K562 (cell line): ENCODE measurements around the gene NIPBL. TPM values are rescaled to one million over a fixed set of nuclear protein-coding genes. Genes with fewer than 3 reads are reported as not detected.

ENCODE experiments used
- ATAC-seq: fragments of 200-7000 bp; cut with Tn5 transposase; 3 replicates; pipeline ENCODE4 v1.9.1; 2020; ENCODE audit warnings: moderate library complexity
- BruUV-seq: library from RNA; stranded (reverse); fragments of 400-500 nt; replicated peaks from 2 replicates; lab custom pipeline; 2021; lab: Mats Ljungman, UMichigan
- CTCF ChIA-PET: fragments of 300-600 bp; formaldehyde crosslinking; extraction: SDS; loops from one replicate; lab custom pipeline; 2021; ENCODE audit warnings: low intra/inter-chr PET ratio; lab: Yijun Ruan, JAX
- POLR2A ChIA-PET: fragments of 300-600, 350-650 bp; sonication (Branson Sonifier 250); formaldehyde crosslinking; extraction: SDS; loops from one replicate; lab custom pipeline; 2021; ENCODE audit warnings: antibody characterized with exemption, inconsistent platforms; lab: Yijun Ruan, JAX
- DNase-seq, 4 experiments: peaks; one replicate each; pipeline versions ENCODE4 v3.0.0 to v3.0.0-alpha.2; 2011 to 2018; ENCODE audit warnings: low spot score in 3 of 4, mixed read lengths in 3 of 4; ENCODE audit errors: extremely low read depth in 1 of 4
- FAIRE-seq: peaks from 2 replicates; lab custom pipeline; 2011; peaks lifted over from hg19 to GRCh38; lab: Jason Lieb, UNC
- H2AFZ ChIP-seq: 2 replicates; pipeline ENCODE4 v1.6.0; 2011; ENCODE audit warnings: low read depth, low read length, control low read depth, inconsistent platforms
- H3K27ac ChIP-seq: fragments of 200-600 bp; 3 replicates; pipeline ENCODE4 v1.8.0; 2011; ENCODE audit warnings: low read depth, mild to moderate bottlenecking, control low read depth, inconsistent platforms, low read length, moderate library complexity, mixed read lengths; ENCODE audit errors: extremely low read depth
- H3K27me3 ChIP-seq, 2 experiments: fragments of 300-600 bp in 1 of 2; 2 replicates in 1 of 2; 3 replicates in 1 of 2; pipeline versions ENCODE4 v1.6.0 to v1.8.0; 2011; ENCODE audit warnings: inconsistent platforms in 2 of 2, low read length in 2 of 2, mild to moderate bottlenecking in 1 of 2, mixed read lengths in 1 of 2, moderate library complexity in 1 of 2; ENCODE audit not compliant: control insufficient read depth in 2 of 2, insufficient read depth in 2 of 2
- H3K36me3 ChIP-seq: fragments of 300-600 bp; 3 replicates; pipeline ENCODE4 v1.8.0; 2011; ENCODE audit warnings: mild to moderate bottlenecking, low read length, inconsistent platforms; ENCODE audit not compliant: control insufficient read depth, insufficient read depth
- H3K4me1 ChIP-seq, 2 experiments: fragments of 200-600 bp in 1 of 2; replicated peaks in 1 of 2; 2 replicates in 1 of 2; 3 replicates in 1 of 2; pipeline versions ENCODE4 v1.5.1 to v1.8.0; 2011; ENCODE audit warnings: inconsistent platforms in 2 of 2, low read length in 2 of 2, mild to moderate bottlenecking in 1 of 2, mixed read lengths in 1 of 2, moderate library complexity in 1 of 2; ENCODE audit not compliant: control insufficient read depth in 2 of 2, insufficient read depth in 2 of 2
- H3K4me2 ChIP-seq: 2 replicates; pipeline ENCODE4 v1.6.1; 2011; ENCODE audit warnings: low read length, control low read depth, inconsistent platforms, mixed read lengths; ENCODE audit not compliant: insufficient read depth
- H3K4me3 ChIP-seq: fragments of 200-600 bp; sonication (generic), shearing (Covaris generic); 2 replicates; pipeline ENCODE4 v1.5.1; 2016; ENCODE audit warnings: control low read depth, inconsistent platforms
- H3K79me2 ChIP-seq: fragments of 200-600 bp; 3 replicates; pipeline ENCODE4 v1.8.0; 2011; ENCODE audit warnings: low read length, inconsistent platforms; ENCODE audit not compliant: control insufficient read depth, insufficient read depth
- H3K9ac ChIP-seq, 2 experiments: 2 replicates each; pipeline versions ENCODE4 v1.6.0 to v1.6.1; 2011; ENCODE audit warnings: low read depth in 2 of 2, low read length in 2 of 2, control low read depth in 1 of 2, inconsistent platforms in 1 of 2, mild to moderate bottlenecking in 1 of 2, mixed read lengths in 1 of 2; ENCODE audit not compliant: insufficient read depth in 1 of 2
- H3K9me1 ChIP-seq: one replicate; pipeline ENCODE4 v1.6.0; 2011; ENCODE audit warnings: inconsistent platforms, mild to moderate bottlenecking, low read length, moderate library complexity; ENCODE audit not compliant: control insufficient read depth, insufficient read depth
- H3K9me3 ChIP-seq: replicated peaks from 2 replicates; pipeline ENCODE4 v1.5.1; 2011; ENCODE audit warnings: low read depth, low read length, inconsistent platforms; ENCODE audit not compliant: control insufficient read depth, insufficient read depth
- H4K20me1 ChIP-seq: replicated peaks from 2 replicates; pipeline ENCODE4 v1.6.1; 2011; ENCODE audit warnings: low read length, inconsistent platforms, mixed read lengths; ENCODE audit not compliant: control insufficient read depth, insufficient read depth
- BRD4 ChIP-seq: fragments of 200-600 bp; sonication (generic); IDR thresholded peaks from 2 replicates; pipeline ENCODE4 v1.6.1; 2017; ENCODE audit warnings: inconsistent platforms
- FOXK1 ChIP-seq: sonication (generic); formaldehyde crosslinking; IDR thresholded peaks from 2 replicates; pipeline ENCODE4 v1.8.0; 2022; ENCODE audit warnings: missing genetic modification reagents, mild to moderate bottlenecking, borderline replicate concordance
- GABPB1 ChIP-seq: sonication (generic); formaldehyde crosslinking; IDR thresholded peaks from 2 replicates; pipeline ENCODE4 v1.8.0; 2022; ENCODE audit warnings: mild to moderate bottlenecking, missing genetic modification reagents
- GABPB2 ChIP-seq: fragments of 250-450 bp; sonication (Bioruptor Pico); conservative IDR thresholded peaks from 2 replicates; pipeline ENCODE4 v1.5.1; 2021; ENCODE audit warnings: mild to moderate bottlenecking
- HOXB6 ChIP-seq: fragments of 250-450 bp; sonication (Bioruptor Pico); IDR thresholded peaks from 2 replicates; pipeline ENCODE4 v1.5.1; 2022; ENCODE audit warnings: mild to moderate bottlenecking, borderline replicate concordance
- MTF1 ChIP-seq: fragments of 250-450 bp; sonication (Bioruptor Pico); IDR thresholded peaks from 2 replicates; pipeline ENCODE4 v1.9.0; 2021; ENCODE audit warnings: moderate library complexity, mild to moderate bottlenecking, inconsistent platforms, borderline replicate concordance
- NFIX ChIP-seq: fragments of 250-450 bp; sonication (Bioruptor Pico); IDR thresholded peaks from 2 replicates; pipeline ENCODE4 v1.4.0; 2020; ENCODE audit warnings: low read depth, mild to moderate bottlenecking, moderate library complexity
- POLR2B ChIP-seq: fragments of 450-650 bp; IDR thresholded peaks from 2 replicates; pipeline ENCODE4 v1.6.1; 2018; ENCODE audit warnings: low read depth; ENCODE audit not compliant: partially characterized antibody
- POLR2H ChIP-seq: IDR thresholded peaks from 2 replicates; pipeline ENCODE4 v1.6.1; 2016; ENCODE audit warnings: missing genetic modification characterization, low read depth, mild to moderate bottlenecking, control low read depth, missing compliant biosample characterization, moderate library complexity
- TCF7L2 ChIP-seq: fragments of 150-350 bp; IDR thresholded peaks from 2 replicates; pipeline ENCODE4 v1.6.1; 2016; ENCODE audit warnings: low read depth, mild to moderate bottlenecking, low read length, moderate library complexity
- TOE1 ChIP-seq, 2 experiments: fragments of 450-650 bp in 1 of 2; sonication (generic) in 1 of 2; formaldehyde crosslinking in 1 of 2; IDR thresholded peaks; 2 replicates each; pipeline versions ENCODE4 v1.7.1 to v1.8.0; 2016 to 2022; ENCODE audit warnings: borderline replicate concordance in 2 of 2, mild to moderate bottlenecking in 2 of 2, antibody characterized with exemption in 1 of 2, inconsistent platforms in 1 of 2, low read depth in 1 of 2, missing genetic modification reagents in 1 of 2, moderate library complexity in 1 of 2
- ZNF140 ChIP-seq: fragments of 250-450 bp; sonication (Bioruptor Pico); IDR thresholded peaks from 2 replicates; pipeline ENCODE4 v1.8.0; 2021; ENCODE audit warnings: moderate library complexity, mild to moderate bottlenecking, inconsistent platforms
- ZNF707 ChIP-seq: fragments of 250-450 bp; sonication (Bioruptor Pico); conservative IDR thresholded peaks from 2 replicates; pipeline ENCODE4 v1.8.0; 2022; ENCODE audit warnings: inconsistent platforms, mild to moderate bottlenecking, moderate library complexity
- WGBS: fragments of 100-300 bp; shearing (Covaris generic); methylation state at CpG from one replicate; pipeline ENCODE4 v1.1.6; 2016; ENCODE audit warnings: low coverage, mixed read lengths; ENCODE audit not compliant: insufficient coverage; ENCODE audit errors: missing lambda C conversion rate; 5-methylcytosine and 5-hydroxymethylcytosine counted together
- in situ Hi-C: fragments of 300-500 bp; cut with MboI; formaldehyde crosslinking; loops from 4 replicates; pipeline ENCODE4 v1.15.0; 2018; ENCODE audit warnings: inconsistent platforms, mixed read lengths
- intact Hi-C: fragments of 100-400 bp; cut with micrococcal nuclease; formaldehyde crosslinking; loops from 2 replicates; pipeline ENCODE4 v1.14.2; 2022
- polyA plus RNA-seq, 8 experiments: library from polyadenylated mRNA; depleted of rRNA in 4 of 8; stranded (reverse) in 5 of 8; unstranded in 3 of 8; fragments of >200 nt; fragmentation: Nextera tagmentation in 2 of 8; fragmentation: Illumina TruSeq in 1 of 8; extraction: Ambion mirVana in 2 of 8; extraction: Trizol in 1 of 8; gene quantifications; 2 replicates each; pipeline versions ENCODE4 v1.2.1 to v1.2.3, GENCODE V29; 2011 to 2014; ENCODE audit warnings: inconsistent platforms in 1 of 8, missing spikeins in 1 of 8
- total RNA-seq, 7 experiments: library from RNA; depleted of rRNA in 6 of 7; stranded (reverse); fragments of >200 nt in 6 of 7; fragmentation: Illumina TruSeq in 2 of 7; extraction: Trizol in 2 of 7; gene quantifications; 2 replicates each; pipeline versions ENCODE4 v1.2.1 to v1.2.3, GENCODE V29; 2011 to 2021; ENCODE audit warnings: low replicate concordance in 1 of 7
- TF ChIP-seq, protein P1 (sequence below): fragments of 250-450 bp; sonication (Bioruptor Pico); IDR thresholded peaks from 2 replicates; pipeline ENCODE4 v1.8.0; 2022; ENCODE audit warnings: inconsistent platforms, mild to moderate bottlenecking, moderate library complexity, borderline replicate concordance

NIPBL gene
- total and polyA plus RNA-seq, 9 of the 15 experiments (the other 6 are each of a cell fraction or from before 2014, with no cell fraction given) = 12.9 to 56.7 (median 38.9) TPM

- DNase-seq (no peak), FAIRE-seq (no peak), ATAC-seq (no peak)
- BruUV-seq = no TSS peak
- no peaks in the 10 kb centered on the region for H3K9me1 ChIP-seq
- H3K36me3 ChIP-seq = peaks cover 50% of the 10 kb centered on the region
- H3K27ac ChIP-seq = no peak overlapping the region
- ChIA-PET POLR2A (no interaction called here), CTCF (no interaction called here)
- TF ChIP-seq MTF1 (CRISPR knock-in tag) = peak; percentile 69; the same call in 1 of the 2 replicates
- TF ChIP-seq ZNF707 (CRISPR knock-in tag) = peak; percentile 44; the same call in 1 of the 2 replicates
- no peak for TF ChIP-seq POLR2B
- TF ChIP-seq ZNF140 (CRISPR knock-in tag) = peak; percentile 86; the same call in 1 of the 2 replicates
- no peak for TF ChIP-seq TCF7L2
- TF ChIP-seq GABPB2 (CRISPR knock-in tag) = 0 out of 2 replicates have a peak, but pooled peaks have one; percentile 21
- no peak for TF ChIP-seq GABPB1 (CRISPR knock-in tag)
- 0 out of 2 replicates have a peak, but pooled peaks have one; percentile 10 for TF ChIP-seq POLR2H
- no peak for TF ChIP-seq FOXK1
- TF ChIP-seq TOE1 (IDR thresholded peaks at IDR 0.05; ENCODE audit: borderline replicate concordance) = no peak
- TF ChIP-seq TOE1 (CRISPR knock-in tag; IDR thresholded peaks at IDR 0.05; ENCODE audit: borderline replicate concordance, low read depth) = no peak
- TF ChIP-seq NFIX (CRISPR knock-in tag) = peak; percentile 71
- TF ChIP-seq, protein P1, sequence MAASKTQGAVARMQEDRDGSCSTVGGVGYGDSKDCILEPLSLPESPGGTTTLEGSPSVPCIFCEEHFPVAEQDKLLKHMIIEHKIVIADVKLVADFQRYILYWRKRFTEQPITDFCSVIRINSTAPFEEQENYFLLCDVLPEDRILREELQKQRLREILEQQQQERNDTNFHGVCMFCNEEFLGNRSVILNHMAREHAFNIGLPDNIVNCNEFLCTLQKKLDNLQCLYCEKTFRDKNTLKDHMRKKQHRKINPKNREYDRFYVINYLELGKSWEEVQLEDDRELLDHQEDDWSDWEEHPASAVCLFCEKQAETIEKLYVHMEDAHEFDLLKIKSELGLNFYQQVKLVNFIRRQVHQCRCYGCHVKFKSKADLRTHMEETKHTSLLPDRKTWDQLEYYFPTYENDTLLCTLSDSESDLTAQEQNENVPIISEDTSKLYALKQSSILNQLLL (CRISPR knock-in tag) = peak; percentile 98
- TF ChIP-seq BRD4 = no peak
- TF ChIP-seq HOXB6 (CRISPR knock-in tag) = 0 out of 2 replicates have a peak, but pooled peaks have one; percentile 80
- WGBS = 97% methylated on average over 4 of the region's 4 CpGs
- no peaks in the 10 kb centered on the region for H3K27me3 ChIP-seq
- H4K20me1 ChIP-seq = no peaks in the 10 kb centered on the region
- in situ Hi-C loops = no loop called here
- H2AFZ ChIP-seq = no peak overlapping the region
- intact Hi-C loops = no loop called here
- no peak overlapping the region for H3K4me2 ChIP-seq
- no peak overlapping the region for H3K9ac ChIP-seq
- no peaks in the 10 kb centered on the region for H3K79me2 ChIP-seq
- H3K4me1 ChIP-seq = no peaks in the 10 kb centered on the region
- no peaks in the 10 kb centered on the region for H3K9me3 ChIP-seq
- H3K4me3 ChIP-seq = no peak overlapping the region
Measured at GRCh38 chr5:37044120-37044519, 167.6 kb downstream of the NIPBL start.
